KMS-11 (cell line): Measurements from ENCODE around the gene ADAMTSL2.

Experiments used
- H2AFZ ChIP-seq: fragments of 200-600 bp; sonication (generic); 2 replicates; pipeline ENCODE4 v1.6.1; 2016; ENCODE audit warnings: antibody characterized with exemption, mixed run types, low read depth
- H3K27ac ChIP-seq: fragments of 200-600 bp; sonication (generic); 2 replicates; pipeline ENCODE4 v1.6.1; 2016; ENCODE audit warnings: mild to moderate bottlenecking, mixed run types
- H3K27me3 ChIP-seq: fragments of 200-600 bp; sonication (generic); 2 replicates; pipeline ENCODE4 v1.6.1; 2017; ENCODE audit warnings: mild to moderate bottlenecking, low read depth, mixed run types, moderate library complexity; ENCODE audit not compliant: insufficient read depth
- H3K36me3 ChIP-seq: fragments of 200-600 bp; sonication (generic); 2 replicates; pipeline ENCODE4 v1.6.1; 2017; ENCODE audit warnings: mild to moderate bottlenecking, mixed run types; ENCODE audit not compliant: insufficient read depth
- H3K4me1 ChIP-seq: fragments of 200-600 bp; sonication (generic); 2 replicates; pipeline ENCODE4 v1.6.1; 2016; ENCODE audit warnings: mild to moderate bottlenecking, low read depth, mixed run types; ENCODE audit not compliant: poor library complexity, severe bottlenecking
- H3K4me2 ChIP-seq: fragments of 200-600 bp; sonication (generic); 2 replicates; pipeline ENCODE4 v1.7.0; 2016; ENCODE audit warnings: mild to moderate bottlenecking, mixed run types
- H3K4me3 ChIP-seq: fragments of 200-600 bp; sonication (generic); IDR thresholded peaks from 2 replicates; pipeline ENCODE4 v1.6.1; 2017; ENCODE audit warnings: low read depth, low read length, mixed read lengths; ENCODE audit not compliant: insufficient read depth
- H3K79me2 ChIP-seq: fragments of 200-600 bp; sonication (generic); 2 replicates; pipeline ENCODE4 v1.6.1; 2016; ENCODE audit warnings: low read depth, mixed run types; ENCODE audit not compliant: insufficient read depth
- H3K9ac ChIP-seq: fragments of 200-600 bp; sonication (generic); 2 replicates; pipeline ENCODE4 v1.6.1; 2016; ENCODE audit warnings: mild to moderate bottlenecking, mixed run types
- H4K20me1 ChIP-seq: fragments of 200-600 bp; sonication (generic); 2 replicates; pipeline ENCODE4 v1.6.1; 2016; ENCODE audit warnings: mild to moderate bottlenecking, mixed run types; ENCODE audit not compliant: insufficient read depth
- CTCF ChIP-seq: fragments of 200-600 bp; sonication (generic); conservative IDR thresholded peaks from 2 replicates; pipeline ENCODE4 v1.6.1; 2017; ENCODE audit warnings: low read depth, mild to moderate bottlenecking, antibody characterized with exemption, low read length, moderate library complexity, mixed read lengths

The ADAMTSL2 gene

GRCh38 chr9:133573791-133574515 lies 39.4 kb downstream of the ADAMTSL2 start:
- TF ChIP-seq CTCF: no peak
- H3K79me2 ChIP-seq: no peaks in the 10 kb centered on the region
- no peak overlapping the region for H3K4me3 ChIP-seq
- no peaks in the 10 kb centered on the region for H3K36me3 ChIP-seq
- no peak overlapping the region for H3K27ac ChIP-seq
- H3K9ac ChIP-seq: no peak overlapping the region
- no peaks in the 10 kb centered on the region for H3K4me1 ChIP-seq
- no peak overlapping the region for H3K4me2 ChIP-seq
- no peaks in the 10 kb centered on the region for H4K20me1 ChIP-seq
- H2AFZ ChIP-seq: no peak overlapping the region
- peaks cover 50% of the 10 kb centered on the region for H3K27me3 ChIP-seq

DNA sequence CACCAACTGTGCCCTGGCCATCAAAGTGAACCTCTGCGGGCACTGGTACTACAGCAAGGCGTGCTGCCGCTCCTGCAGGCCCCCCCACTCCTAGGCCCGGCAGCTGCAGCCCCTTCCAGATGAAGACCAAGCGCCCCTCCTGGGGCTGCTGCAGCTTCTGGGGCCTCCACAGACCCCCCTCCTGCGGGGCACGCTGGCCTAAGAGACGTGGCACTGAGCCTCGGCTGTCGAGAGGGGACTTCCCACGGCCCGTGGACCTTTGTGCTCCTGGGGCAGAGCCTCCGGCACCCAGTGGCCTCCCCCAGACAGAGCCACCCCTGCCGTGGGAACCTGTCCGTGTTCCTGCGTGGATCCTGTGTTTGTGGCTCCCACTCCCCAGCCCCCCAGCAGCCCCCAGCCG lies 40.3 kb downstream of the ADAMTSL2 start:
- no peak for TF ChIP-seq CTCF
- Histone ChIP-seq H3K4me1 (no peaks in the 10 kb centered on the region), H3K36me3 (no peaks in the 10 kb centered on the region)

GRCh38 chr9:133575186-133576030 lies 40.9 kb downstream of the ADAMTSL2 start:
- Histone ChIP-seq H3K9ac (no peak overlapping the region), H3K27ac (no peak overlapping the region), H3K4me2 (no peak overlapping the region), H3K36me3 (no peaks in the 10 kb centered on the region), H3K79me2 (no peaks in the 10 kb centered on the region), H3K27me3 (peaks cover 44% of the 10 kb centered on the region), H3K4me1 (no peaks in the 10 kb centered on the region), H3K4me3 (no peak overlapping the region), H2AFZ (no peak overlapping the region), H4K20me1 (no peaks in the 10 kb centered on the region)
- no peak for TF ChIP-seq CTCF

More for the DNA sequence above, 40.3 kb downstream of the ADAMTSL2 start:
- no peak overlapping the region for H3K9ac ChIP-seq
- no peaks in the 10 kb centered on the region for H4K20me1 ChIP-seq
- H3K27me3 ChIP-seq: peaks cover 44% of the 10 kb centered on the region
- H3K27ac ChIP-seq: no peak overlapping the region
- no peak overlapping the region for H2AFZ ChIP-seq
- H3K4me3 ChIP-seq: no peak overlapping the region
- no peaks in the 10 kb centered on the region for H3K79me2 ChIP-seq
- H3K4me2 ChIP-seq: no peak overlapping the region

DNA sequence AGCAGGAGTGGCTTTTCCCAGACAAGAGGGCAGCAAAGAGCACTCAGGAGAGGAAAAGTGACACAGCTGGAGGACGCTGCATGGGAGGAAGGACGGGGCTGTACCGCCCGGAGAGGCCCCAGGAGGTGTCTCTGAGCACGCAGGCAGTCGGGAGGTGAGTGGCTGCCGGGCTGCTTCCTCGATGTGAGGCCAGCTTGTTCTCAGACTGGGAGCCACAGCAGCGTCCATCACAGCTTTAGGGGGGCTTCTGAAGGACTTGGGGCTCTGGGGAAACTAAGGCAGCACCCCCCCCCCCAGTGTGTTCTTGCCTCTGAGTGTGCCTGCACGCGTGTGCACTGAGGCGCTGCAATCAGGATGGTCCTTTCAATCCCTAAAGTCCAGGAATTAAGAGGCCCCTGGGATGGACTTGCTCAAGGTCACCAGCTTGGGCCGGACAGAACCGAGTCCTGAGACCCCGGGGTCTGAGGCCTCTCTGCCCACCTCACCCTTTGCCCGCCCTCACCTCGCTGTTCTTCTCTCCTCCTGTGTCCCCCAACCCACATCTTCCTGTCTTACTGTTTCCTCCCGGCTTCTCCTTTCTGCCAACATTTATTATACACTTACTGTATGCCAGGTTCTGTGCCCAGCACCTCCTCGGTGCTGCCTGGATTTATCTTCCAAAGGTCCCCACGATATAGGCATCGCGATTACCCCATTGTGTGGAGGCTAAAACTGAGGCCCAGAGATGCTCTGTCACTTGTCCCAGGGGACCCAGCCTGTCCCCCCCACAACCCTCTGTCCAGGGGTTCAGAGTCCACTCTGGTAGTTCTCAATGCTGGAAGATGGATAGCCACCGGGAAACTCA lies 41.7 kb downstream of the ADAMTSL2 start:
- Histone ChIP-seq H2AFZ (no peak overlapping the region), H3K36me3 (no peaks in the 10 kb centered on the region), H3K4me2 (no peak overlapping the region), H3K9ac (no peak overlapping the region), H3K27me3 (peaks cover 47% of the 10 kb centered on the region), H3K4me3 (no peak overlapping the region), H4K20me1 (no peaks in the 10 kb centered on the region), H3K4me1 (no peaks in the 10 kb centered on the region), H3K79me2 (no peaks in the 10 kb centered on the region), H3K27ac (no peak overlapping the region)
- no peak for TF ChIP-seq CTCF
